IPS DF 4.7 (cell line): ENCODE results near the gene TJP1.
"Not testable (repeated sequence)": the region's sequence is repeated elsewhere in the genome, so short reads cannot be mapped to it uniquely, and the experiment has no call there.

Experiments
- DNase-seq: peaks from one replicate; pipeline ENCODE4 v3.0.0-alpha.2; 2013; ENCODE audit warnings: low spot score; ENCODE audit errors: extremely low read depth

Gene TJP1

DNA sequence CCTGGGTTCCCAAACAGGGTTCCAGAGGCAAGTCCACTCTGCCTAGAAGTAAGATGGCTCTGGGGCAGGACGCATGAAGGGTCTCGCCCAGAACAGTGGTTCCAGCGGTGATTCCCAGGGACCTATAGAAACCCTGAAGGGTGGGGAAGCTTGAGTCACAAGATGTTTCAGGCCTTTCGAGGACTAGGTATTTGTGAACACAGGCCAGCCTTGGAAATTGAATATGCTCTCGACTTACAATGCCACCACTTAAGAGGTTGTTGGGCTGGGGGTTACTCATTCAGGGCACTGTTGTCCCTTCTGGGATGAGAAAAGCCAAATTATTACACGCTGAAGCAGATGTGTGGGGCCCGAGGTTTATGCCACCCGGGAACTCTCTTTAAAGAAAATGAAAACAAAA lies 152.0 kb downstream of the TJP1 start:
- DNase-seq, result no peak

DNA sequence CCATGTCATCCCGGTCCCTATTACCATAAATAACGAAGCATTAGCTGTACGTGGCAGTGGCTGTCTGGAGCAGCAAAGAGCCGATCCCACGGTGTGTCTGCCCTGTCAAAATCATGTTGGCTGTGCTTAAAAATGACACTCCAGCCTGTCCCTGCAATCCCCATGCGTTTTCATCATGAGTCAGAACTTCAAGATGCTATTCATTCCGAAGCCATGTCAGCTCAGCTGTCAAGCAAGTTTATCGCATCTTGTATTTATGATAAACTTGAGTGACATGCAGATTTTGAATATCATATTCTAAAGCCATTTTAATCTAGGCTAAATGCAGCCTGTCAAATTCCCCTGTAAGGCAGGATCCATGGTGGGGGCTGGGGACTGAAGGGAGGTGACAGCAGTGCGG lies 152.4 kb downstream of the TJP1 start:
- no peak for DNase-seq

DNA sequence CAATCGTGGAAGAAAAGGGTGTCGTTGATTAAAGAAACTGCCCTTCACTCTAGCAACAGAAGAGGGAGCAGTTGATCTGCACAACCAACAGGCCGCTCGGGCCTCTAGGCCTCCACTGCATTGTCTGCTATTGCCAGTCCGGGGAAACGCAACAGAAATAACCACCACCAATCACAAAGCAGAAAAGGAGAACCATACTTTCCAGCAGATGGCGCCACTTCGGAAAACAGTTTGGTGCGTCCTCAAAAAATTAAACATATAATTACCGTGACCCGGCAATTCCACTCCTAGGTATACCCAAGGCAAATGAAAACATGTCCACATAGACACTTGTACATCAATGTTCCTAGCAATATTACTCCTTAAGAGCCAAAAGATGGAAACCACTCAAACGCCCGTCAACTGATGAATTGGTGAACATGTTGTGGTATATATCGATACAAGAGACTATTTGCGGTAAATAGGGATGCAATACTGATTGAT lies 154.1 kb downstream of the TJP1 start:
- peak; percentile 76 for DNase-seq

DNA sequence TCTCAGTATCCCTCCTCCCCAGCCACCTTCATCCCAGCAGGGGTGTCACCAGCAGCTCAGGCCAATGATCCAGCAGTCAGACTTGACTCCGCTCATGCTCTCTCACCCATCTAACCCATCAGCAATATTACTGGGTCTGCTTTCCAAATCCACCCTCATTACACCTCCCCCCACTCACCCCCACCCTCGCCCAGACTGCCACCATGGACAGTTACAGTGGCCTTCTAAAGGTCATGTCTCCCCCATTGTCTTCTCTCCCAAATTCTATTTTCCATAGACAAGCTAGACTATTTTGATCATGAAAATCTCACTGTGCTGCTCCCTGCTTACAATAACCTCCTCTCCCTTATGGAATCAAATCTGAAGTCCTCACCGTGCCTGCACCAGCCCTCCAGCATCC lies 156.0 kb downstream of the TJP1 start:
- no peak for DNase-seq

DNA sequence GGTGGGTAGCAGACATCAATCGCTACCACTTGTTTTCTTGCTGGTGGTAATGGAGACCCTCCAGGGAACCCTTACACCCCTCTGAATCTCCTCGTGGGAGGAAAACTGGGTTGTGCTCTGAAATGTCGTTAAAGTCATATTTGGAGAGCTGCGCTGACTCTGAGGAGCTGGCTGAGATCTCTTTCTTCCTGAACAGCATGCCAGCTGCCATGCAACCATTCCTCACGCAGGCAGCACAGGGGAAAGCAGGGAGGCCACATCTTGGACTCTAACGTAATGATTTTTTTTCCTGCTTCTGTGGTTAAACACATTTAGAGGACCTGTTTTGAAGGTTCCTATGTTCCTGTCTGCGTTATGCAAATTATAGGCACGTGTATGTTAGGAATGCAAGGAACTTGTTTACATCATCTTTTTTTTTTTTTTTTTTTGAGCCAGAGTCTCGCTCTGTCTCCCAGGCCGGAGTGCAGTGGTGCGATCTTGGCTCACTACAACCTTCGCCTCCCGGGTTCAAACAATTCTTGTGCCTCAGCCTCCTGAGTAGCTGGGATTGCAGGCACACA lies 156.7 kb downstream of the TJP1 start:
- no peak for DNase-seq

DNA sequence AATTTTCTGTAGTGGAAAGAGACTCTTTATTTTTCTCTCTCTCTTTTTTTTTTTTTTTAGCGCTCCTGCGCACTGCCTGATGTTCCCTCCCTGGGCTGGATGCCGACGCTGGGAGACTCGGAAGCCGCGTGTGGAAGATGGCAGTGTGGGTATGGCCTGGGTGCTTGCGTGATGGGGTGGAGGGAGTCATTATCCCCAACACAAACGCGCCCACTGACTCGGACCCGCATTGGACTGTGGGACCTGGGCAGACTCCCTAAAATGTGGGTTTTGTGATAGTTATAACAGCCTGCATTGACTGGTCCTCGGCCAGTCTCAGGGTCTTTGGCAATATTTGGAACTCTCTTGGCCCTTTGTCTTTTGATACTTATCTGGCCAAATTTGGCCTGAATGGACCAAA lies 157.9 kb downstream of the TJP1 start:
- no peak for DNase-seq

DNA sequence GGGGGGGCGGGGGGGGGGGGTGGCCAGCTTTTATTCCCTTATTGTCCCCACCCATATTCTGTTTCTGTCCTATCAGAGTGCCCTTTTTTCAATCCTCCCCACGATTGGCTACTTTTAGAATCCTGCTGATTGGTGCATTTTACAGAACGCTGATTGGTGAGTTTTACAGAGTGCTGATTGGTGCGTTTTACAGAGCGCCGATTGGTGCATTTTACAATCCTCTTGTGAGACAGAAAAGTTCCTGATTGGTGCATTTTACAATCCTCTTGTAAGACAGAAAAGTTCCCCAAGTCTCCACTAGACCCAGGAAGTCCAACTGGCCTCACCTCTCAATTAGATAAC lies 164.8 kb downstream of the TJP1 start:
- not testable (repeated sequence) for DNase-seq

DNA sequence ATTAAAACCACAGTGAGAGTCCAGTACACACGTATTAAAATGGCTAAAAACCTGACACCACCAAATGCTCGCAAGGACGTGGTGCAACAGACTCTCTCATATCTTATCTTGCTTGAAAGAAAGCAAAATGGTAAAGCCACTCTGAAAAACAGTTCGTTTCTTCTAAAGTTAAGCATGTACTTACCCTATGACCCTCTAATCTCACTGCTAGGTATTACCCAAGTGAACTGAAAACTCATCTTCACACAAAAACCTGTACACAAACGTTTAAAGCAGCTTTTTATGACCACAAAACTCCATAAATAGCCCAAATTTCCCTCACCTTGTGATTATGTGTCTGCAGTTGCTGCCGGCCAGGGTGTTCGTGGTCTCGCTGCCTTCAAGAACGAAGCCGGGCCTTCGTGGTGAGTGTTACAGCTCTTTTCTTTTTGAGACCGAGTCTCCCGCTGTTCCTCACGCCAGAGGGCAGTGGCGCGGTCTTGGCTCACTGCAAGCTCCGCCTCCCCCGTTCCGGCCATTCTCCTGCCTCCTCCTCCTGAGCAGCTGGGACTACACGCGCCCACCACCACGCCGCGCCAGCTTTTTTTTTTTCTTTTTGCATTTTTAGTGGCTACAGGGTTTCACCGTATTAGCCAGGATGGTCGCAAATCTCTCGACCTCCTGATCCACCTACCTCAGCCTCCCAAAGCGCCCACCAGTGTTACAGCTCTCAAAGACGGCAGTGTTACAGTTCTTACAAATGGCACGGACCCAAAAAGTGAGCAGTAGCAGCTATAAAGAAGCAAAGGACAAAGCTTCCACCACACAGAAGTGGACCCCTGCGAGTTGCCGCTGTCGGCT lies 165.4 kb downstream of the TJP1 start:
- DNase-seq, result peak; percentile 64

DNA sequence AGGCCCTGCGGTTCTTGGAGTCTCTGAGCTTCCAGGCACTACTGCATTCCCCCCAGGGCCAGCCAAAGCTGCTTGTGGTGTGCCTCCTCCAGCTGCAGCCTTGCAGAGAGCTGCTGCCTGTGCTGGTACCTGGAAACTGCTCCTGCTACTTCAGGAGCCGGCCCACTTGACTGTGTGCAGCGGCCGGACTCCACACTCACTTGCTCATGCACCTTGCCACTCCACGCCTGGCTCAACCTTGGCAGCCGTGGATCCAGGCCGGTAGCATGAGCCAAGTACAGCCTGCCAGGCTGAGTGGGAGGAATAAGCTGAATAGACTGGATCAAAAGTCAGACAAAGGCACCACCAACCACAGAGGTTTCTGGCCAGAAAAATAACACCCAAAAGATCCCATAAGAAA lies 169.7 kb downstream of the TJP1 start:
- DNase-seq, result no peak

DNA sequence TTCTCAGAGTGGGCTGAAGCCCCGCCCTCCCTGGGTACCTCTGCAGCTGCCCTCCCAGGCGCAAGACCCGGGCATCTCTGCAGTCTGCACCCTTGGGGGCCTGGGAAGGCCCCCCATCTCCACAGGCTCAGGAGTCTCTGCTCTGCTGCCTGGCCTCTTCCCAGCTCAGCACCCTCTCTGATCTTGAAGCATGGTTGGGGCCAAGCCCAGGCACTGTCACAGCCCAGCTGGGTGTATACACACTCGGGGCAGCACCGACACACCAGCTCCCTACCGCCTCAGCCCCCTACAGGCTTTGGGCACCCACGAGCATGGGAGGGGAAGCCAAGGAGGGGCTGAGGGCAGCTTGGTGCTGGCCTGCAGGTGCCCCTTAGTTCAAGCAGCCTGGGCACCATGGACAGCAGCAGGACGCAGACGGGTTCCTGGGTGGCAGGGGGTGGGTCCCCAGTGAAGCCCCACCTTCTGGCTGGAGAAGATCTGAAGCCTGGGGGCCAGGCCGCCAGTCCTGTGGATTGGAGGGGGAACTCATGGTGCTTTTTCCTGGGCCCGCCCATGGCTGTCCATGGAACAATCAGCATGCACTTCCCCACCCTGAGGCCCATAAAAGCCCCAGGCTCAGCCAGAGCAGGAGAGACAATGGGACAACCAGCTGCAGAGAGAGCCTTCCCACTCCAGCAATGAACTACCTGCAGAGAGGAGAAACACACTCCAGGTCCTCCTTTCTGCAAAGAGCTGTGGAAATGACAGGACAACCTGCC lies 170.6 kb downstream of the TJP1 start:
- DNase-seq, result no peak
